Upper lobe of left lung (tissue), 6 donors: ENCODE measurements around the gene AP1S3. TPM values are rescaled to one million over a fixed set of nuclear protein-coding genes. Genes with fewer than 3 reads are reported as not detected.
A peak's percentile ranks its signal among the peaks of the same experiment; 100 is the strongest.

Experiments
- ATAC-seq, 2 donors: fragments of 200-7000 bp; cut with Tn5 transposase; one replicate each; pipeline ENCODE4 v1.9.1; 2022; ENCODE audit warnings: mild to moderate bottlenecking in 2 of 2, moderate library complexity in 2 of 2; ENCODE audit not compliant: low FRiP score in 2 of 2
- DNase-seq, 2 donors: peaks; one replicate each; pipeline ENCODE4 v3.0.0-alpha.2; 2019 to 2020
- H3K27ac ChIP-seq, 4 donors: fragments of 200-600 bp; sonication (generic); one replicate each; pipeline ENCODE4 v1.5.1; 2016 to 2019
- H3K27me3 ChIP-seq, 4 donors: fragments of 200-600 bp; sonication (generic); one replicate each; pipeline ENCODE4 v1.5.1; 2017 to 2019
- H3K36me3 ChIP-seq, 4 donors: fragments of 200-600 bp; sonication (generic); one replicate each; pipeline ENCODE4 v1.5.1; 2016 to 2019
- H3K4me1 ChIP-seq, 4 donors: fragments of 200-600 bp; sonication (generic); one replicate each; pipeline ENCODE4 v1.5.1; 2018 to 2019
- H3K4me3 ChIP-seq, 4 donors: fragments of 200-600 bp; sonication (generic); one replicate each; pipeline ENCODE4 v1.5.1; 2017 to 2019; ENCODE audit warnings: mild to moderate bottlenecking in 2 of 4, moderate library complexity in 1 of 4
- H3K9me3 ChIP-seq, 4 donors: fragments of 200-600 bp; sonication (generic); one replicate each; pipeline ENCODE4 v1.5.1; 2018 to 2019
- CTCF ChIP-seq, 6 experiments: fragments of 450-650 bp in 4 of 6; fragments of 200-600 bp in 2 of 6; sonication (generic) in 2 of 6; IDR thresholded peaks; one replicate each; pipeline ENCODE4 v1.5.1; 2016 to 2019; ENCODE audit warnings: antibody characterized with exemption in 6 of 6
- EP300 ChIP-seq, 4 donors: sonication (generic); formaldehyde crosslinking; IDR thresholded peaks; one replicate each; pipeline ENCODE4 v1.5.1; 2017; ENCODE audit warnings: antibody characterized with exemption in 4 of 4, control low read depth in 2 of 4
- POLR2A ChIP-seq, 4 donors: fragments of 450-650 bp; IDR thresholded peaks; one replicate each; pipeline ENCODE4 v1.5.1; 2016 to 2017; ENCODE audit warnings: antibody characterized with exemption in 4 of 4, mild to moderate bottlenecking in 2 of 4
- POLR2AphosphoS5 ChIP-seq, 2 donors: sonication (generic); formaldehyde crosslinking; IDR thresholded peaks; one replicate each; pipeline ENCODE4 v1.5.1; 2017; ENCODE audit warnings: antibody characterized with exemption in 2 of 2
- WGBS, 2 donors: methylation state at CpG; one replicate each; pipeline ENCODE4 v1.1.5; 2017 to 2018; 5-methylcytosine and 5-hydroxymethylcytosine counted together
- total RNA-seq, 6 donors: library from RNA; depleted of rRNA in 4 of 6; stranded (reverse); fragments of >200 nt in 4 of 6; gene quantifications; one replicate each; pipeline versions ENCODE4 v1.1.0 to v1.2.1, GENCODE V29; 2016 to 2021
- donor health status: DM: no; HTN: no; CAD: no; lungs with moderate emphysema.
- donor health status: DM: no; HTN: yes; CAD: no; lungs with severe emphysema.

The AP1S3 gene
- total RNA-seq, 6 donors from 2014 or later: 2.1 to 23.2 (median 11.5) TPM

GRCh38 chr2:223735659-223736244 is 101.6 kb downstream of the AP1S3 start:
- Histone ChIP-seq H3K27me3 (no peaks in the 10 kb centered on the region), H3K27ac (no peak overlapping the region), H3K9me3 (no peaks in the 10 kb centered on the region), H3K4me1 (no peaks in the 10 kb centered on the region), H3K4me3 (no peak overlapping the region), H3K36me3 (no peaks in the 10 kb centered on the region)
- TF ChIP-seq CTCF (IDR thresholded peaks at IDR 0.05) (no peak), POLR2A (IDR thresholded peaks at IDR 0.05) (no peak), POLR2AphosphoS5 (IDR thresholded peaks at IDR 0.05) (no peak), EP300 (IDR thresholded peaks at IDR 0.05) (no peak)
- no peak for DNase-seq
- ATAC-seq: peak in 1 of 2 donors; percentile 68
- WGBS, 2 donors: 89% methylated on average over 4 of the region's 4 CpGs

GRCh38 chr2:223735035-223735640 is 102.2 kb downstream of the AP1S3 start:
- ATAC-seq: peak in 1 of 2 donors; percentile 12
- Histone ChIP-seq H3K4me1 (no peaks in the 10 kb centered on the region), H3K27ac (no peak overlapping the region), H3K27me3 (no peaks in the 10 kb centered on the region), H3K4me3 (no peak overlapping the region), H3K36me3 (no peaks in the 10 kb centered on the region), H3K9me3 (no peaks in the 10 kb centered on the region)
- TF ChIP-seq CTCF (IDR thresholded peaks at IDR 0.05): no peak
- TF ChIP-seq POLR2A (IDR thresholded peaks at IDR 0.05): no peak
- TF ChIP-seq POLR2AphosphoS5 (IDR thresholded peaks at IDR 0.05): no peak
- no peak for TF ChIP-seq EP300 (IDR thresholded peaks at IDR 0.05)
- WGBS, 2 donors: 41 to 45% methylated on average over 4 to 5 of the region's 5 CpGs
- DNase-seq: no peak

- H3K36me3 ChIP-seq: no peaks in the 10 kb centered on the region
- H3K27me3 ChIP-seq: no peaks in the 10 kb centered on the region
- ATAC-seq (no peak), DNase-seq (no peak)
- no peak overlapping the region for H3K4me3 ChIP-seq
- no peak for TF ChIP-seq CTCF (IDR thresholded peaks at IDR 0.05)
- TF ChIP-seq EP300 (IDR thresholded peaks at IDR 0.05): no peak
- TF ChIP-seq POLR2A (IDR thresholded peaks at IDR 0.05): no peak
- no peak for TF ChIP-seq POLR2AphosphoS5 (IDR thresholded peaks at IDR 0.05)
- H3K9me3 ChIP-seq: no peaks in the 10 kb centered on the region
- 100% methylated on average over 2 of the region's 2 CpGs for WGBS, 2 donors
- H3K27ac ChIP-seq: no peak overlapping the region
- H3K4me1 ChIP-seq: no peaks in the 10 kb centered on the region
These were observed 103.0 kb downstream of the AP1S3 start for GRCh38 chr2:223734346-223734745.

GRCh38 chr2:223732346-223732745 is 105.0 kb downstream of the AP1S3 start:
- DNase-seq: no peak
- Histone ChIP-seq H3K9me3 (no peaks in the 10 kb centered on the region), H3K27ac (no peak overlapping the region), H3K4me3 (no peak overlapping the region), H3K4me1 (no peaks in the 10 kb centered on the region), H3K36me3 (no peaks in the 10 kb centered on the region), H3K27me3 (no peaks in the 10 kb centered on the region)
- ATAC-seq: no peak
- WGBS, 2 donors: 72 to 88% methylated on average over 3 of the region's 3 CpGs
- TF ChIP-seq POLR2AphosphoS5 (IDR thresholded peaks at IDR 0.05) (no peak), CTCF (IDR thresholded peaks at IDR 0.05) (no peak), POLR2A (IDR thresholded peaks at IDR 0.05) (no peak), EP300 (IDR thresholded peaks at IDR 0.05) (no peak)

- Histone ChIP-seq H3K4me3 (no peak overlapping the region), H3K9me3 (no peaks in the 10 kb centered on the region), H3K27ac (no peak overlapping the region), H3K27me3 (no peaks in the 10 kb centered on the region), H3K4me1 (no peaks in the 10 kb centered on the region), H3K36me3 (no peaks in the 10 kb centered on the region)
- ATAC-seq (no peak), DNase-seq (no peak)
- TF ChIP-seq POLR2AphosphoS5 (IDR thresholded peaks at IDR 0.05): no peak
- TF ChIP-seq EP300 (IDR thresholded peaks at IDR 0.05): no peak
- no peak for TF ChIP-seq POLR2A (IDR thresholded peaks at IDR 0.05)
- TF ChIP-seq CTCF (IDR thresholded peaks at IDR 0.05): no peak
- WGBS, 2 donors: 84 to 87% methylated on average over 2 of the region's 2 CpGs
These were observed 105.9 kb downstream of the AP1S3 start for GRCh38 chr2:223731503-223731902.
